Measurements from ENCODE around the gene SORD.
"Not testable (repeated sequence)": the region's sequence is repeated elsewhere in the genome, so short reads cannot be mapped to it uniquely, and the experiment has no call there.

SORD gene

GRCh38 chr15:45097466-45097865, 74.5 kb downstream of the SORD start:
- no peak for DNase-seq (ENCODE audit: low read depth)

- no peak for DNase-seq (ENCODE audit: low read depth)
These were observed 76.7 kb downstream of the SORD start for GRCh38 chr15:45099549-45100165.

- no peak for DNase-seq (ENCODE audit: low read depth)
These were observed 78.1 kb downstream of the SORD start for GRCh38 chr15:45100884-45101625.

- DNase-seq (ENCODE audit: low read depth), result no peak
These were observed 78.8 kb downstream of the SORD start for GRCh38 chr15:45101749-45102148.

- DNase-seq (ENCODE audit: low read depth), result no peak
These were observed 79.2 kb downstream of the SORD start for GRCh38 chr15:45102226-45102625.

GRCh38 chr15:45104170-45104569, 81.2 kb downstream of the SORD start:
- not testable (repeated sequence) for DNase-seq (ENCODE audit: low read depth)

- DNase-seq (ENCODE audit: low read depth), result no peak
These were observed 82.6 kb downstream of the SORD start for GRCh38 chr15:45105586-45105985.

GRCh38 chr15:45106002-45106790, 83.2 kb downstream of the SORD start:
- DNase-seq (ENCODE audit: low read depth), result no peak

GRCh38 chr15:45107941-45108630, 85.1 kb downstream of the SORD start:
- no peak for DNase-seq (ENCODE audit: low read depth)

GRCh38 chr15:45110256-45110820, 87.3 kb downstream of the SORD start:
- DNase-seq (ENCODE audit: low read depth), result no peak

- DNase-seq (ENCODE audit: low read depth), result no peak
These were observed 88.6 kb downstream of the SORD start for GRCh38 chr15:45111390-45112142.

- no peak for DNase-seq (ENCODE audit: low read depth)
These were observed 89.2 kb downstream of the SORD start for GRCh38 chr15:45112143-45112590.

- no peak for DNase-seq (ENCODE audit: low read depth)
These were observed 89.8 kb downstream of the SORD start for GRCh38 chr15:45112591-45113379.

- no peak for DNase-seq (ENCODE audit: low read depth)
These were observed 90.5 kb downstream of the SORD start for GRCh38 chr15:45113380-45113990.

GRCh38 chr15:45114076-45114750, 91.2 kb downstream of the SORD start, which contains the start of the genes DUOX2 and DUOXA2:
Gene DUOX2, minus strand, starts transcription at chr15:45114172. Its CDS starts 761 bp downstream, at chr15:45113411.
Gene DUOXA2, plus strand, starts transcription at chr15:45114326. Its CDS starts 280 bp downstream, at chr15:45114606.
- no peak for DNase-seq (ENCODE audit: low read depth)

GRCh38 chr15:45114751-45115085, 91.7 kb downstream of the SORD start:
- no peak for DNase-seq (ENCODE audit: low read depth)

GRCh38 chr15:45115312-45115820, 92.4 kb downstream of the SORD start:
- no peak for DNase-seq (ENCODE audit: low read depth)

- DNase-seq (ENCODE audit: low read depth), result no peak
These were observed 93.0 kb downstream of the SORD start for GRCh38 chr15:45116006-45116481.
